KG1 (cell line): Measurements from ENCODE around the gene ACVR1B.

Source experiments
- DNase-seq: peaks from one replicate; lab custom pipeline; 2025; lab: John Stamatoyannopoulos, UW

The ACVR1B gene

DNA sequence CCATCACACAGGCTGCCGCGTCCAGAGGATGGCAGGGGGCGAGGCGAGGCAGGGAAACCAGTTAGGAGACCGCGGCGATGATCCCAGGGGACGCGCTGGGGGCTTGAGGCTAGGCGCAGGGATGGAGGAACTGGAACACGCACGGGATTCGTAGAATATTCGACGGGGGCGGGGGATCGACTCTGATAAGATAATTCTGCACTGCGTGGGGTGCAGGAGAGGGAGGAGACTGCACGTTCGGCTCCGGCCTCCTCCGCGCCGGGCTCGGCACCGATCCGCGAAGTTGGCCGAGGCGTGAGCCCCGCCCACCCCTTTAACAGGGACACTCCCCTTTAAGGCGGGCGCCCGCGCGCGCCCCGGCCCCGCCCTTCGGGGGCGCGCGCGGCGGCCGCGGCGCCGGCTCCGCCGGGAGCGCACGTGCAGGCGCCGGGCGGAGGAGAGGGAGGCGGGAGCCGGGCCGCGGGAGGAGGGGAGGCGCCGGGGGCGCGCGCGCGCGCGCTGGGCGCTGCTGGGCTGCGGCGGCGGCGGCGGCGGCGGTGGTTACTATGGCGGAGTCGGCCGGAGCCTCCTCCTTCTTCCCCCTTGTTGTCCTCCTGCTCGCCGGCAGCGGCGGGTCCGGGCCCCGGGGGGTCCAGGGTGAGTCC is at the start of gene ACVR1B:
Gene ACVR1B (plus strand): TSS at position 501 of the 644 bp plus-strand sequence. CDS start 45 bp downstream, at position 546.
- no peak for DNase-seq

DNA sequence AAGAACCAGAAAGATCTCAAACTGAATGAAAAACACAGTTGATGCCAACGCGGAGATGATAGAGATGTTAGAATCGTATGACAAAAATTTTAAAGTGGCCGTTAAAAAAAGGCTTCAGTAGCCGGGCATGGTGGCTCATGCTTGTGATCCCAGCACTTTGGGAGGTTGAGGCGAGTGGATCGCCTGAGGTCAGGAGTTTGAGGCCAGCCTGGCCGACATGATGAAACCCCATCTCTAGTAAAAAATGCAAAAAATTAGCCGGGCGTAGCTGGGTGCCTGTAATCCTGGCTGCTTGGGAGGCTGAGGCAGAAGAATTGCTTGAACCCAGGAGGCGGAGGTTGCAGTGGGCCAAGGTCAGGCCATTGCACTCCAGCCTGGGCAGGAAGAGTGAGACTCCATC is 49.6 kb upstream of the ACVR1B start:
- no peak for DNase-seq

- DNase-seq: no peak
These were observed 46.5 kb upstream of the ACVR1B start for GRCh38 chr12:51904951-51905470.

- DNase-seq: no peak
These were observed 45.7 kb upstream of the ACVR1B start for GRCh38 chr12:51905471-51906429.

DNA sequence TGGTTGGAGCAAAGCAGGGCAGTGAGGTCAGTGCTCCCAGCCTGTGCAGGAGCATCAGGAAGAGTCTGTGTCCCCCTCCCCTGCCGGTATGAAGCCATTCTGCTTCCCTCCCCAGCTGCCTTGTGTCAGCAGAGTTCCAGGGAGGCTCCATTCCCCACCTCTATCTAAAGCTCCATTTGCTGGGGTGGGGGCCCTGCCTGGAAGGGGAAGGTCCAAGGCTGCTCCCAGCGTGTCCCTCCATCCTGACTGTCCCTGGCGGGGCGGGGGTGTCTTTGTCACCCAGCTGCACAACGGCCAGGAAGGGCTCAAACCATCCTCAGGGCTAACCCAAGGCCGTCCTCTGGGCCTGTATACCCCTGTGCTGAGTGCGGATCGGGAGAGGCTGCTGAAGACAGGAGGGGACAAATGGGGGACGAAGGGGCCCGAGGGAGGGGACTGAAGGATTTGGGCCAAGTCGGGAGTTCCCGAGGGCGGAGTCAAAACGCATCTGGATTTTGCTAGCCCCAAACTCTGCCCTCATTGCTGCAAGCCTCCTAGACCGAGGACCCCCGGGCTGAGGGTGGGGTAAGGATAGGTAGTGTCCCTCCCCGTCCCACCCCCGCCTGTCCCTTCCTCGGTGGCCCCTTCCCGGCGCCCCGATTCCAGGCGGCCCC is 44.9 kb upstream of the ACVR1B start:
- no peak for DNase-seq

DNA sequence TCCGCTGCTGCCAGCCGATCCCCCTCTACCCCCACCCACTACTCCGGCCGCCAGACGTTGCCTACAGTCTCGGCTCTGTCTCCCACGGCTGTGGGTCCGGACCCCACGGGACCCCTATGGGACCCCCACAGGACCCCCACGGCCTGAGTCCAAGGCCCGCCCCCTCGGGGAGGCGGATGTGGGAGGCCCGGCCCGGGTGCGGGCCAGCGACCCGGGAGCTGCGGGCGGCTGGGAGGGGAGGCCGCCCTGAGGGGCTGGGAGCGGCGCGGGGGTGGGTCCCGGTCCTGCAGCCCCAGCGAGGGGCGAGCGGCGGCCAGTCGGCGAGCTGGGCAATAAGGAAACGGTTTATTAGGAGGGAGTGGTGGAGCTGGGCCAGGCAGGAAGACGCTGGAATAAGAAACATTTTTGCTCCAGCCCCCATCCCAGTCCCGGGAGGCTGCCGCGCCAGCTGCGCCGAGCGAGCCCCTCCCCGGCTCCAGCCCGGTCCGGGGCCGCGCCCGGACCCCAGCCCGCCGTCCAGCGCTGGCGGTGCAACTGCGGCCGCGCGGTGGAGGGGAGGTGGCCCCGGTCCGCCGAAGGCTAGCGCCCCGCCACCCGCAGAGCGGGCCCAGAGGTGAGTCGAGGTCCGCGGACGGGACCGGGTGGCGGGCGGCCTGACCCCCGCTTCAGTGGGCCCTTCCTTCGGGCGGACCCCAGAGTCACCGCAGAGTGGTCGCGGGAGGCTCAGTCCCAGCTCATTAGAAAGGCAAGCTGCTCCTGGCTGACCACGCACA is 44.2 kb upstream of the ACVR1B start, which contains the start of gene ACVRL1:
Gene ACVRL1 (plus strand): TSS at position 422 of the 773 bp plus-strand sequence. CDS start 4,971 bp downstream, outside the sequence.
- no peak for DNase-seq

GRCh38 chr12:51907856-51908425 is 43.6 kb upstream of the ACVR1B start:
- no peak for DNase-seq

- no peak for DNase-seq
These were observed 42.5 kb upstream of the ACVR1B start for GRCh38 chr12:51908876-51909592.

- DNase-seq: no peak
These were observed 41.3 kb upstream of the ACVR1B start for GRCh38 chr12:51910168-51910567.

- DNase-seq: no peak
These were observed 40.8 kb upstream of the ACVR1B start for GRCh38 chr12:51910691-51911090.

DNA sequence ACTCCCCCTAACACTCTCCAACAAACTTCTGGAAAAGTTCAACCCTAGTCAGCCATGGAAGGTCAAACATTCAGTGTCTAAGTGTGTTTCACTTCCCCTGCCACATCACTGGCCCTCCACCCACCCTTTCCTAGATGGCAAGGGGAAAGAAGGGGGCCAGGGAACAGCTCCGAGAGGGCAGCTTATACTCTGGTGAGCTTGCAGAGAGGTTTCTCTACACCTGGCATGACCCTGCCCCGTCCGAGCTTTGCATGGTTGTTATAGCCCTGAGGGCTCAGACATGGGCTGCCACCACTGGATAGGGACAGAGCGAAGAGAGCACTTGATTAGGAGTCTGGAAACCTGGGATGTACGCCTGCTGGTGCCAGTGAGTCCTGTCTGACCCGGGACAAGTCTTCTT is 40.2 kb upstream of the ACVR1B start:
- no peak for DNase-seq

- no peak for DNase-seq
These were observed 39.4 kb upstream of the ACVR1B start for GRCh38 chr12:51911788-51912711.

- no peak for DNase-seq
These were observed 38.1 kb upstream of the ACVR1B start for GRCh38 chr12:51913071-51914033.

DNA sequence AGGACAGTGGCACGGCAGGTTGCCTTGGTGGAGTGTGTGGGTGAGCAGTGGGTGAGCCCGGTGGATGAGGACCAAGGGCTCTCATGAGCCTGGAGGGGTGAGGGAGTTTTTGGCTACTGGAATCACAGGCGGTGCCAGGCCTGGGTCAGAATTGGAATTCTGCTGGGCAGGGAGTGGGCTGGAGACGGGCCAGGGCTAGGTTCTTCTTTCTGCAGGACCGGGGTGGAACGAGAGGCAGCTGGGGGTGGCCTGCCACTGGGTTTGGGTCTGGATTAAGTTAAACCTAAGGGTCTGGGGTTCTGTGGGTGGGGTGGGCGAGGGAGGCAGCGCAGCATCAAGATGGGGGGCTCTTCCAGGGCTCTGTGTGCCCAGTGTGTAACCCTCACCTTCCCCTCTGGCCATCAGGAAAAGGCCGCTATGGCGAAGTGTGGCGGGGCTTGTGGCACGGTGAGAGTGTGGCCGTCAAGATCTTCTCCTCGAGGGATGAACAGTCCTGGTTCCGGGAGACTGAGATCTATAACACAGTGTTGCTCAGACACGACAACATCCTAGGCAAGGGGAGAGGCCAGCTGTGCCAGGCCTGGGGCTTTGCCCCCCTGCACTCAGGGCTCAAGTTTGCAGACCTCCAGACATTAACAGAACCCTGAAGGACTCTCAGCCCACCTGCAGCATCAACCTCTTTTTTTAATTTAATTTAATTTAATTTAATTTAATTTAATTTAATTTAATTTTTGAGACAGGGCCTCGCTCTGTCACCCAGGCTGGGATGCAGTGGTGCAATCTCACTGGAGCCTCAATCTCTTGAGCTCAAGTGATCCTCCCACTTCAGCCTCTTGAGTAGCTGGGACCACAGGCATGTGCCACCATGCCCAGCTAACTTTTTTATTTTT is 37.2 kb upstream of the ACVR1B start:
- no peak for DNase-seq

DNA sequence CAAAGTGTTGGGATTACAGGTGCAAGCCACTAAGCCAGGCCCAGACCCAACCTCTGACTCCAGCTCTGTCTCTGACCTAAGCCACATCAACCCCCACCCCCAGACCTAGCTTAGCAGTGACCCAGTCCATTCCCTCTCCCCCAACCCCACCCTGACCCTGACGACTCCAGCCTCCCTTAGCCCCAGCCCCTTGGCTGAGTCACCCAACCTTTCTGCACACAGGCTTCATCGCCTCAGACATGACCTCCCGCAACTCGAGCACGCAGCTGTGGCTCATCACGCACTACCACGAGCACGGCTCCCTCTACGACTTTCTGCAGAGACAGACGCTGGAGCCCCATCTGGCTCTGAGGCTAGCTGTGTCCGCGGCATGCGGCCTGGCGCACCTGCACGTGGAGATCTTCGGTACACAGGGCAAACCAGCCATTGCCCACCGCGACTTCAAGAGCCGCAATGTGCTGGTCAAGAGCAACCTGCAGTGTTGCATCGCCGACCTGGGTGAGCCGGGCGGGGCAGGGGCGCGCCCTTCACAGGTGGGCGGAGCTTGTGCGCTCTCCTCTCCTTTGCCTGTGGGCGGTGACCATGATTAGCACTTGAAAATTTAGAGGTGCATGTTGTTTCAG is 36.4 kb upstream of the ACVR1B start:
- DNase-seq: no peak

DNA sequence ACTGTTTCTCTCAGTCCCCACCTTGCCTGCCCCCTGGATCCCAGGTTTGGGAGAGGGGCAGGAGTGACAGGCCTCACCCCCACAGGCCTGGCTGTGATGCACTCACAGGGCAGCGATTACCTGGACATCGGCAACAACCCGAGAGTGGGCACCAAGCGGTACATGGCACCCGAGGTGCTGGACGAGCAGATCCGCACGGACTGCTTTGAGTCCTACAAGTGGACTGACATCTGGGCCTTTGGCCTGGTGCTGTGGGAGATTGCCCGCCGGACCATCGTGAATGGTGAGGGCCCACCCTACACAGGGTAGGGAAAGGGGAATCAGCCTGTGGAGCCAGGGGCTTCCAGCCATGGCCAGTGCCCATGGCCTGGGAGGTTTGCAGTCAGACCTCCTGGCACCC is 35.5 kb upstream of the ACVR1B start:
- no peak for DNase-seq
